ENCODE results near the gene SETBP1. TPM values are rescaled to one million over a fixed set of nuclear protein-coding genes. Genes with fewer than 3 reads are reported as not detected.

SETBP1 gene
- total RNA-seq, 1 experiment from 2014 or later: 9.6 TPM

DNA sequence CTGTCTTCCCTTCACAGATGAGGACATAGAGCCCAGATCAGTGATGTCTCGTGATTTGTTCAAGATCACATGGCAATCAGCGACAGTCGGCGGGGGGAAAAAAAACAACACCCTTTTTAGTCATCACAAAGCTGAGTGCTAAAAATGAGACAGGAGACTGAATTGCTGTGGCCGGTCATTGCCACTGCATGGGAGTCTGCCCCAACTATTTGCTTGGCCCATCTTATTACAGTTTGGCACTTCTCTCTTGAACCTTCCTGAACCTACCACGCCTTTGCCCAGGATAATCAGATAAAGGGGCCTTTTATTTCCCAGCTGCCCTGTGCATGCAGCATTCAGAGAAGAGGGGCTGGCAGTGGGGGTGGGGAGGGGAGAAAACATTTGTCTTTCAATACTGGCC, 42.7 kb downstream of the SETBP1 start:
- Mint-ChIP-seq H3K27ac (no peak overlapping the region), H3K36me3 (no peaks in the 10 kb centered on the region), H3K9me3 (no peaks in the 10 kb centered on the region; the same call in 1 of the 2 replicates), H3K4me1 (peaks cover 27% of the 10 kb centered on the region), H3K27me3 (ENCODE audit: low read depth) (no peaks in the 10 kb centered on the region), H3K4me3 (no peak overlapping the region)
- ChIA-PET CTCF (interaction anchor here (0.8 to 1.4 kb wide), 2 partner anchors 9 to 45 kb away, joined by 3 read pairs; no protein-coding TSS in a partner anchor), POLR2A (no interaction called here)
- DNase-seq (ENCODE audit: low spot score) (no peak), ATAC-seq (no peak)
- TF ChIP-seq, protein P1, sequence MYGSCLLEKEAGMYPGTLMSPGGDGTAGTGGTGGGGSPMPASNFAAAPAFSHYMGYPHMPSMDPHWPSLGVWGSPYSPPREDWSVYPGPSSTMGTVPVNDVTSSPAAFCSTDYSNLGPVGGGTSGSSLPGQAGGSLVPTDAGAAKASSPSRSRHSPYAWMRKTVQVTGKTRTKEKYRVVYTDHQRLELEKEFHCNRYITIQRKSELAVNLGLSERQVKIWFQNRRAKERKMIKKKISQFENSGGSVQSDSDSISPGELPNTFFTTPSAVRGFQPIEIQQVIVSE (CRISPR knock-in tag; IDR thresholded peaks at IDR 0.05; ENCODE audit: borderline replicate concordance): no peak
- TF ChIP-seq, protein P2, sequence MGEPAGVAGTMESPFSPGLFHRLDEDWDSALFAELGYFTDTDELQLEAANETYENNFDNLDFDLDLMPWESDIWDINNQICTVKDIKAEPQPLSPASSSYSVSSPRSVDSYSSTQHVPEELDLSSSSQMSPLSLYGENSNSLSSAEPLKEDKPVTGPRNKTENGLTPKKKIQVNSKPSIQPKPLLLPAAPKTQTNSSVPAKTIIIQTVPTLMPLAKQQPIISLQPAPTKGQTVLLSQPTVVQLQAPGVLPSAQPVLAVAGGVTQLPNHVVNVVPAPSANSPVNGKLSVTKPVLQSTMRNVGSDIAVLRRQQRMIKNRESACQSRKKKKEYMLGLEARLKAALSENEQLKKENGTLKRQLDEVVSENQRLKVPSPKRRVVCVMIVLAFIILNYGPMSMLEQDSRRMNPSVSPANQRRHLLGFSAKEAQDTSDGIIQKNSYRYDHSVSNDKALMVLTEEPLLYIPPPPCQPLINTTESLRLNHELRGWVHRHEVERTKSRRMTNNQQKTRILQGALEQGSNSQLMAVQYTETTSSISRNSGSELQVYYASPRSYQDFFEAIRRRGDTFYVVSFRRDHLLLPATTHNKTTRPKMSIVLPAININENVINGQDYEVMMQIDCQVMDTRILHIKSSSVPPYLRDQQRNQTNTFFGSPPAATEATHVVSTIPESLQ (CRISPR knock-in tag; IDR thresholded peaks at IDR 0.05): no peak
- TF ChIP-seq, protein P3, sequence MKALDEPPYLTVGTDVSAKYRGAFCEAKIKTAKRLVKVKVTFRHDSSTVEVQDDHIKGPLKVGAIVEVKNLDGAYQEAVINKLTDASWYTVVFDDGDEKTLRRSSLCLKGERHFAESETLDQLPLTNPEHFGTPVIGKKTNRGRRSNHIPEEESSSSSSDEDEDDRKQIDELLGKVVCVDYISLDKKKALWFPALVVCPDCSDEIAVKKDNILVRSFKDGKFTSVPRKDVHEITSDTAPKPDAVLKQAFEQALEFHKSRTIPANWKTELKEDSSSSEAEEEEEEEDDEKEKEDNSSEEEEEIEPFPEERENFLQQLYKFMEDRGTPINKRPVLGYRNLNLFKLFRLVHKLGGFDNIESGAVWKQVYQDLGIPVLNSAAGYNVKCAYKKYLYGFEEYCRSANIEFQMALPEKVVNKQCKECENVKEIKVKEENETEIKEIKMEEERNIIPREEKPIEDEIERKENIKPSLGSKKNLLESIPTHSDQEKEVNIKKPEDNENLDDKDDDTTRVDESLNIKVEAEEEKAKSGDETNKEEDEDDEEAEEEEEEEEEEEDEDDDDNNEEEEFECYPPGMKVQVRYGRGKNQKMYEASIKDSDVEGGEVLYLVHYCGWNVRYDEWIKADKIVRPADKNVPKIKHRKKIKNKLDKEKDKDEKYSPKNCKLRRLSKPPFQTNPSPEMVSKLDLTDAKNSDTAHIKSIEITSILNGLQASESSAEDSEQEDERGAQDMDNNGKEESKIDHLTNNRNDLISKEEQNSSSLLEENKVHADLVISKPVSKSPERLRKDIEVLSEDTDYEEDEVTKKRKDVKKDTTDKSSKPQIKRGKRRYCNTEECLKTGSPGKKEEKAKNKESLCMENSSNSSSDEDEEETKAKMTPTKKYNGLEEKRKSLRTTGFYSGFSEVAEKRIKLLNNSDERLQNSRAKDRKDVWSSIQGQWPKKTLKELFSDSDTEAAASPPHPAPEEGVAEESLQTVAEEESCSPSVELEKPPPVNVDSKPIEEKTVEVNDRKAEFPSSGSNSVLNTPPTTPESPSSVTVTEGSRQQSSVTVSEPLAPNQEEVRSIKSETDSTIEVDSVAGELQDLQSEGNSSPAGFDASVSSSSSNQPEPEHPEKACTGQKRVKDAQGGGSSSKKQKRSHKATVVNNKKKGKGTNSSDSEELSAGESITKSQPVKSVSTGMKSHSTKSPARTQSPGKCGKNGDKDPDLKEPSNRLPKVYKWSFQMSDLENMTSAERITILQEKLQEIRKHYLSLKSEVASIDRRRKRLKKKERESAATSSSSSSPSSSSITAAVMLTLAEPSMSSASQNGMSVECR (CRISPR knock-in tag; IDR thresholded peaks at IDR 0.05; ENCODE audit: borderline replicate concordance): no peak
- TF ChIP-seq GTF2I (CRISPR knock-in tag; conservative IDR thresholded peaks at IDR 0.05) (no peak), ATF1 (CRISPR knock-in tag; IDR thresholded peaks at IDR 0.05) (no peak), ZNF423 (CRISPR knock-in tag; IDR thresholded peaks at IDR 0.05) (no peak), OVOL2 (CRISPR knock-in tag; IDR thresholded peaks at IDR 0.05; ENCODE audit: borderline replicate concordance) (no peak), JUN (CRISPR knock-in tag; IDR thresholded peaks at IDR 0.05) (no peak), SMAD3 (CRISPR knock-in tag; IDR thresholded peaks at IDR 0.05; ENCODE audit: borderline replicate concordance) (no peak), ETV6 (CRISPR knock-in tag; IDR thresholded peaks at IDR 0.05) (no peak), NFYB (CRISPR knock-in tag; conservative IDR thresholded peaks at IDR 0.05; ENCODE audit: low read depth) (no peak), CBFB (CRISPR knock-in tag; IDR thresholded peaks at IDR 0.05; ENCODE audit: low read depth) (no peak), TEAD4 (CRISPR knock-in tag; IDR thresholded peaks at IDR 0.05) (no peak)
- TF ChIP-seq, protein P4, sequence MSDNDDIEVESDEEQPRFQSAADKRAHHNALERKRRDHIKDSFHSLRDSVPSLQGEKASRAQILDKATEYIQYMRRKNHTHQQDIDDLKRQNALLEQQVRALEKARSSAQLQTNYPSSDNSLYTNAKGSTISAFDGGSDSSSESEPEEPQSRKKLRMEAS (CRISPR knock-in tag; IDR thresholded peaks at IDR 0.05): no peak
- TF ChIP-seq, protein P5, sequence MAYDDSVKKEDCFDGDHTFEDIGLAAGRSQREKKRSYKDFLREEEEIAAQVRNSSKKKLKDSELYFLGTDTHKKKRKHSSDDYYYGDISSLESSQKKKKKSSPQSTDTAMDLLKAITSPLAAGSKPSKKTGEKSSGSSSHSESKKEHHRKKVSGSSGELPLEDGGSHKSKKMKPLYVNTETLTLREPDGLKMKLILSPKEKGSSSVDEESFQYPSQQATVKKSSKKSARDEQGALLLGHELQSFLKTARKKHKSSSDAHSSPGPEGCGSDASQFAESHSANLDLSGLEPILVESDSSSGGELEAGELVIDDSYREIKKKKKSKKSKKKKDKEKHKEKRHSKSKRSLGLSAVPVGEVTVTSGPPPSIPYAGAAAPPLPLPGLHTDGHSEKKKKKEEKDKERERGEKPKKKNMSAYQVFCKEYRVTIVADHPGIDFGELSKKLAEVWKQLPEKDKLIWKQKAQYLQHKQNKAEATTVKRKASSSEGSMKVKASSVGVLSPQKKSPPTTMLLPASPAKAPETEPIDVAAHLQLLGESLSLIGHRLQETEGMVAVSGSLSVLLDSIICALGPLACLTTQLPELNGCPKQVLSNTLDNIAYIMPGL (CRISPR knock-in tag; IDR thresholded peaks at IDR 0.05): no peak
- TF ChIP-seq, protein P6, sequence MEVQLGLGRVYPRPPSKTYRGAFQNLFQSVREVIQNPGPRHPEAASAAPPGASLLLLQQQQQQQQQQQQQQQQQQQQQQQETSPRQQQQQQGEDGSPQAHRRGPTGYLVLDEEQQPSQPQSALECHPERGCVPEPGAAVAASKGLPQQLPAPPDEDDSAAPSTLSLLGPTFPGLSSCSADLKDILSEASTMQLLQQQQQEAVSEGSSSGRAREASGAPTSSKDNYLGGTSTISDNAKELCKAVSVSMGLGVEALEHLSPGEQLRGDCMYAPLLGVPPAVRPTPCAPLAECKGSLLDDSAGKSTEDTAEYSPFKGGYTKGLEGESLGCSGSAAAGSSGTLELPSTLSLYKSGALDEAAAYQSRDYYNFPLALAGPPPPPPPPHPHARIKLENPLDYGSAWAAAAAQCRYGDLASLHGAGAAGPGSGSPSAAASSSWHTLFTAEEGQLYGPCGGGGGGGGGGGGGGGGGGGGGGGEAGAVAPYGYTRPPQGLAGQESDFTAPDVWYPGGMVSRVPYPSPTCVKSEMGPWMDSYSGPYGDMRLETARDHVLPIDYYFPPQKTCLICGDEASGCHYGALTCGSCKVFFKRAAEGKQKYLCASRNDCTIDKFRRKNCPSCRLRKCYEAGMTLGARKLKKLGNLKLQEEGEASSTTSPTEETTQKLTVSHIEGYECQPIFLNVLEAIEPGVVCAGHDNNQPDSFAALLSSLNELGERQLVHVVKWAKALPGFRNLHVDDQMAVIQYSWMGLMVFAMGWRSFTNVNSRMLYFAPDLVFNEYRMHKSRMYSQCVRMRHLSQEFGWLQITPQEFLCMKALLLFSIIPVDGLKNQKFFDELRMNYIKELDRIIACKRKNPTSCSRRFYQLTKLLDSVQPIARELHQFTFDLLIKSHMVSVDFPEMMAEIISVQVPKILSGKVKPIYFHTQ (CRISPR knock-in tag; IDR thresholded peaks at IDR 0.05): no peak
- TF ChIP-seq, protein P7, sequence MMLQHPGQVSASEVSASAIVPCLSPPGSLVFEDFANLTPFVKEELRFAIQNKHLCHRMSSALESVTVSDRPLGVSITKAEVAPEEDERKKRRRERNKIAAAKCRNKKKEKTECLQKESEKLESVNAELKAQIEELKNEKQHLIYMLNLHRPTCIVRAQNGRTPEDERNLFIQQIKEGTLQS (CRISPR knock-in tag; conservative IDR thresholded peaks at IDR 0.05): no peak
- TF ChIP-seq, protein P8, sequence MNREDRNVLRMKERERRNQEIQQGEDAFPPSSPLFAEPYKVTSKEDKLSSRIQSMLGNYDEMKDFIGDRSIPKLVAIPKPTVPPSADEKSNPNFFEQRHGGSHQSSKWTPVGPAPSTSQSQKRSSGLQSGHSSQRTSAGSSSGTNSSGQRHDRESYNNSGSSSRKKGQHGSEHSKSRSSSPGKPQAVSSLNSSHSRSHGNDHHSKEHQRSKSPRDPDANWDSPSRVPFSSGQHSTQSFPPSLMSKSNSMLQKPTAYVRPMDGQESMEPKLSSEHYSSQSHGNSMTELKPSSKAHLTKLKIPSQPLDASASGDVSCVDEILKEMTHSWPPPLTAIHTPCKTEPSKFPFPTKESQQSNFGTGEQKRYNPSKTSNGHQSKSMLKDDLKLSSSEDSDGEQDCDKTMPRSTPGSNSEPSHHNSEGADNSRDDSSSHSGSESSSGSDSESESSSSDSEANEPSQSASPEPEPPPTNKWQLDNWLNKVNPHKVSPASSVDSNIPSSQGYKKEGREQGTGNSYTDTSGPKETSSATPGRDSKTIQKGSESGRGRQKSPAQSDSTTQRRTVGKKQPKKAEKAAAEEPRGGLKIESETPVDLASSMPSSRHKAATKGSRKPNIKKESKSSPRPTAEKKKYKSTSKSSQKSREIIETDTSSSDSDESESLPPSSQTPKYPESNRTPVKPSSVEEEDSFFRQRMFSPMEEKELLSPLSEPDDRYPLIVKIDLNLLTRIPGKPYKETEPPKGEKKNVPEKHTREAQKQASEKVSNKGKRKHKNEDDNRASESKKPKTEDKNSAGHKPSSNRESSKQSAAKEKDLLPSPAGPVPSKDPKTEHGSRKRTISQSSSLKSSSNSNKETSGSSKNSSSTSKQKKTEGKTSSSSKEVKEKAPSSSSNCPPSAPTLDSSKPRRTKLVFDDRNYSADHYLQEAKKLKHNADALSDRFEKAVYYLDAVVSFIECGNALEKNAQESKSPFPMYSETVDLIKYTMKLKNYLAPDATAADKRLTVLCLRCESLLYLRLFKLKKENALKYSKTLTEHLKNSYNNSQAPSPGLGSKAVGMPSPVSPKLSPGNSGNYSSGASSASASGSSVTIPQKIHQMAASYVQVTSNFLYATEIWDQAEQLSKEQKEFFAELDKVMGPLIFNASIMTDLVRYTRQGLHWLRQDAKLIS (CRISPR knock-in tag; IDR thresholded peaks at IDR 0.05; ENCODE audit: borderline replicate concordance): no peak
